Progenitor cell of endocrine pancreas (in vitro differentiated cells): ENCODE measurements around the gene WIPF3. TPM values are rescaled to one million over a fixed set of nuclear protein-coding genes. Genes with fewer than 3 reads are reported as not detected.

Experiments
- DNase-seq: peaks from one replicate; pipeline ENCODE4 v3.0.0; 2021; ENCODE audit warnings: low spot score; ENCODE audit not compliant: unreplicated experiment
- H3K27ac Mint-ChIP-seq: 2 replicates; pipeline ENCODE4 v1.8.0; 2021; ENCODE audit warnings: mild to moderate bottlenecking, moderate library complexity, mixed read lengths
- H3K27me3 Mint-ChIP-seq: 2 replicates; pipeline ENCODE4 v1.8.0; 2021; ENCODE audit warnings: mixed read lengths
- H3K36me3 Mint-ChIP-seq: 2 replicates; pipeline ENCODE4 v1.8.0; 2022; ENCODE audit warnings: mixed read lengths; ENCODE audit not compliant: insufficient read depth
- H3K4me1 Mint-ChIP-seq: 2 replicates; pipeline ENCODE4 v1.8.0; 2021; ENCODE audit warnings: low read depth, mixed read lengths
- H3K4me3 Mint-ChIP-seq: 2 replicates; pipeline ENCODE4 v1.8.0; 2021; ENCODE audit warnings: low read depth, mild to moderate bottlenecking, moderate library complexity, mixed read lengths
- H3K9me3 Mint-ChIP-seq: 2 replicates; pipeline ENCODE4 v1.8.0; 2021; ENCODE audit warnings: low read depth, mixed read lengths
- total RNA-seq: library from RNA; stranded (reverse); gene quantifications from 2 replicates; pipeline ENCODE4 v1.2.1, GENCODE V29; 2021
- TF ChIP-seq, protein P1 (sequence below): fragments of 200-600 bp; sonication (generic); IDR thresholded peaks from one replicate; pipeline ENCODE4 v1.5.0; 2021; ENCODE audit warnings: antibody characterized with exemption, mild to moderate bottlenecking; ENCODE audit not compliant: unreplicated experiment

Gene WIPF3
- total RNA-seq, 1 donor from 2014 or later = 8.9 TPM

DNA sequence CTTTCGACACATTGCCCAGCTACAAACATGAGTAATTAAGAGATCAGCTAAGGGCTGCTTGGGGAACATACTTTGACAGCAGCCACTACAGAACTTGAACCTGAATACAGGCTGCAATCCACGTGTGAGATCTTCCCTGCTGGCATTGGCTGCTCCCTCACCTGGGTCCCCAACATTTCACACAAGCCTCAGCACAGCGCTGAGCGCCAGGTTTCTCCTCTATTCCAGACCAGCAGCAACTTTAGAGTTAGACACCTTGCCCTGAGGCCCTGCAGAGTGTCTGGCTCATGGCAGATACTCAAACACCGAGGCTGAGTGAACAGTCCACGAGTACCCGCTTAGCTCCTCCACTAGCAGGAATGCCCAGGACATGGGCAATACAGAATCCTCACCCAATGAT is 1.3 kb upstream of the WIPF3 start:
- Mint-ChIP-seq H3K27me3 (peaks cover 51% of the 10 kb centered on the region), H3K4me1 (peaks cover 17% of the 10 kb centered on the region), H3K36me3 (no peaks in the 10 kb centered on the region), H3K27ac (no peak overlapping the region), H3K4me3 (peak overlapping the region; percentile 72), H3K9me3 (no peaks in the 10 kb centered on the region)
- no peak for DNase-seq
- TF ChIP-seq, protein P1, sequence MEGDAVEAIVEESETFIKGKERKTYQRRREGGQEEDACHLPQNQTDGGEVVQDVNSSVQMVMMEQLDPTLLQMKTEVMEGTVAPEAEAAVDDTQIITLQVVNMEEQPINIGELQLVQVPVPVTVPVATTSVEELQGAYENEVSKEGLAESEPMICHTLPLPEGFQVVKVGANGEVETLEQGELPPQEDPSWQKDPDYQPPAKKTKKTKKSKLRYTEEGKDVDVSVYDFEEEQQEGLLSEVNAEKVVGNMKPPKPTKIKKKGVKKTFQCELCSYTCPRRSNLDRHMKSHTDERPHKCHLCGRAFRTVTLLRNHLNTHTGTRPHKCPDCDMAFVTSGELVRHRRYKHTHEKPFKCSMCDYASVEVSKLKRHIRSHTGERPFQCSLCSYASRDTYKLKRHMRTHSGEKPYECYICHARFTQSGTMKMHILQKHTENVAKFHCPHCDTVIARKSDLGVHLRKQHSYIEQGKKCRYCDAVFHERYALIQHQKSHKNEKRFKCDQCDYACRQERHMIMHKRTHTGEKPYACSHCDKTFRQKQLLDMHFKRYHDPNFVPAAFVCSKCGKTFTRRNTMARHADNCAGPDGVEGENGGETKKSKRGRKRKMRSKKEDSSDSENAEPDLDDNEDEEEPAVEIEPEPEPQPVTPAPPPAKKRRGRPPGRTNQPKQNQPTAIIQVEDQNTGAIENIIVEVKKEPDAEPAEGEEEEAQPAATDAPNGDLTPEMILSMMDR = no peak

DNA sequence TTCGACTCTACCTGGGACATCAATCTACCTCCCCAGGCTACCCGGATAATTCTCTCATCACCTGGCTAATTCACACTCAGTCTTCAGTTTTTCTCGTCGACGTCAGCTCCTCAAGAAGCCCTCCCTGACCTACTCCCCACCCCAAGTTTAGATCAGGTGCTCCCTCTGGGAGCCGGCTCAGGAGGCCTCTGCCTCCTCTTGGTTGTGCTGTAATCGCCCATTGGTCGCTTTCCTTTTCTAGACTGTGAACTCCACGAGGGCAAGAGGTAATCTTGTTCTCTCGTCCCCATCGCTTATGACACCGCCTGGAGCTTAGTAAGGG is 461 bp upstream of the WIPF3 start:
- peaks cover 17% of the 10 kb centered on the region for H3K4me1 Mint-ChIP-seq
- H3K9me3 Mint-ChIP-seq = no peaks in the 10 kb centered on the region
- H3K27ac Mint-ChIP-seq = no peak overlapping the region

DNA sequence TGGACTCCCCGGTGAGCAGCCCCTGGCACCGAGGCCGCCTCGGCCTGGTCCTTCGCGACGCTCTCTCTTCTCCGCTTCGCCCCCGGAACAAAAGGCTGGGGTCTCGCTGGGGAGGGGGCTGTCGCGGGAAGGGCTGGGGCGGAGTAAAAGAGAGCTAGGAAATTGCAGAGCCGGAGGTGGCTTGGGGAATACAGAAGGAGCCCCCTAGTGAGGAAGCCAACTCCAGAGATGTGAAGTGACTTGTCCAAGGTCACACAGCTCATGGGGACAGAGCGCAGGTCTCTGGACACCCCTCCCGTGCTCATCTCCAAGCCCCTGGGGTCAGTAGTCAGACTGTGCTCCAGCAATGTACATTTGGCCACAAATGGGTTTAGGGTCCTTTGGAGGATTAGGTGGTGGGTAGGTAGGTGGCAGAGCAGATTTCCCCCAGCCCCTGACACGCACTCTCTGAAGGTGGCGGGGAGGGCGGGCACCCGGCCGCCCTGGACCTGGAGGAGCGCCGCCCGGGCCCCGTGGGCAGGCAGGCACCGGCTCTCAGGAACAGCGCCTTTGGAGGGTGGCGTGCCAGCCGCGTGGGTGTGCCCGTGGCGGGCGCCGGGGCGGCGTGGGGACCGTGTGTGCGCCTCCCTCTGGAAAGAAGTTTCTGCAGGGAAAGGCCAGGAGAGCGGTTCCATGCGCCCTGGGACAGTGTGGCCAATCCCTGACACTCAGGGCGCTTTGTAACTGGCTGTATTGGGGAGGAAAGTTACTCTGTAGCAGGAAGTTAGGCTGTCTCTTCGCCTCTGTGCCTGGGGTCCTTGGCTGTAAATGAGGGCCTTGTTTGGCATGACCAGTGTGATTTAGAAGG is 910 bp downstream of the WIPF3 start:
- peak overlapping the region; percentile 53 for H3K27ac Mint-ChIP-seq
- H3K27me3 Mint-ChIP-seq = peaks cover 41% of the 10 kb centered on the region
- peaks cover 17% of the 10 kb centered on the region for H3K4me1 Mint-ChIP-seq
- H3K36me3 Mint-ChIP-seq = no peaks in the 10 kb centered on the region
- TF ChIP-seq, protein P1 = peak; percentile 28
- no peaks in the 10 kb centered on the region for H3K9me3 Mint-ChIP-seq
- peak overlapping the region; percentile 81 for H3K4me3 Mint-ChIP-seq
- DNase-seq = peak; percentile 27

More for the DNA sequence above, 461 bp upstream of the WIPF3 start:
- H3K4me3 Mint-ChIP-seq = peak overlapping the region; percentile 72
- DNase-seq = no peak
- TF ChIP-seq, protein P1 = no peak
- H3K36me3 Mint-ChIP-seq = no peaks in the 10 kb centered on the region
- peaks cover 48% of the 10 kb centered on the region for H3K27me3 Mint-ChIP-seq

DNA sequence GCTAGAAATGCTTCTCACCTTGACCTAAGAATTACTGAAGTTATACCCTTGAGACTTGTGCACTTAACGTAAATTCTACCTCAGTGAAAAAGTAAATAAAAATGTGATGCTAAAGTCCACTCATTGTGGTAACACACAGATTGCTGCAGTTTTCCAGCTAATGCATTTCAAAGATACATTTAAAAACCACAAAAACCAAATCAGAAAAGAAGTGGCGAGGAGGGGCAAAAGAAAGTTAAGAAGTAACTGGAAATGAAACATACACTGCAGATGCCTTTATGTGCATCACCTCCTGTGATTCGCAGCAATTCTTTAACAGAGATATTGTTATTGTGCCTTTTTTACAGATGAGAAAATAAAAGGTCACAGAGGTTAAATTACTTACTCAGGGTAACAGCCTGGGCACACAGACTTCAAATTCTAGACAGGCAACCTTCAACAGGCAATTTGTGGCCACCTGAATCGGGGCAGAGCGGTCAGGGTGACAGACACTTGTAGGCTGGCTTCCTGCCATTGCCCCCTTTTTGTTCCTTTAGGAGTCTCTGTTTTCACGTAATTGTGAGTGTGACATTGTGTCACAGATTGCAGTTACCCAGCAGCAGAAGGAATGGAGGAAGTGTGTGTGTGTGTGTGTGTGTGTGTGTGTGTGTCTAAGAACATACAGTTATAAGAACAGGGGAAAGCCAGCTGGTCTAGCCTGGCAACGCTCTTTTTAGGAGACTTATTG is 1.9 kb downstream of the WIPF3 start:
- DNase-seq = no peak
- Mint-ChIP-seq H3K27me3 (peaks cover 32% of the 10 kb centered on the region), H3K27ac (no peak overlapping the region), H3K4me3 (peak overlapping the region; percentile 74), H3K36me3 (no peaks in the 10 kb centered on the region), H3K4me1 (peaks cover 17% of the 10 kb centered on the region), H3K9me3 (no peaks in the 10 kb centered on the region)
- TF ChIP-seq, protein P1 = no peak

DNA sequence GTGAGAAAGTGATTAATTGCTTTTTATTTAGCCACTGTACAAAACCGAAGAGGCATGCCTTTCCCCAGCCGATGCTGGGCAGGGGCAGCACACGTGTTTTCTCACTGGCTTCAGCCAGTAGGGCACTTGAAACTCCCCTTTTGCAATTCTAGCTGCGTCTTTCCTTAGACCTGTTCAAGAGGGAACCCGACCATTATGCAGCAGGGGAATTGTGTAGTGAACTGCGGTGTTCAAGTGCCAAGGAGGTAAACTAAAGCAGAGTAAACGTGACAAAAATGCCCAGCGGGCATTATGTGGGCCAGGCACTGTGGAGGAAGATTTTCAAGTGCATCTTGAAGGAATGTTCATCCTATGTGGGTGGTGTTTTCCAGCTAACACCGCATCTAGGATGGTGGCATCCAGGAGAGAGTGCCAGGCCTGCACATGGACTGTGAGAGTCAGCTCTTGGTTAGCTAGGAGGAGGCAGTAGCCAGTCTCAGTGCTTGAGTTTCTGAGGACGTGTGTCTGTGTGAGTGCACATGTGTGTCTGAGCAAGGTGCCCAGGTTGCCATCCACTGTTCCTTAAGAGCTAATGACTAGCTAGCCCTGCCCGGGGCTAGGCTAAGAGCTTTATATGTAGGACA is 3.3 kb downstream of the WIPF3 start:
- no peaks in the 10 kb centered on the region for H3K9me3 Mint-ChIP-seq
- no peak overlapping the region for H3K4me3 Mint-ChIP-seq
- peaks cover 24% of the 10 kb centered on the region for H3K27me3 Mint-ChIP-seq
- H3K27ac Mint-ChIP-seq = no peak overlapping the region
- peaks cover 17% of the 10 kb centered on the region for H3K4me1 Mint-ChIP-seq
- DNase-seq = no peak
- no peaks in the 10 kb centered on the region for H3K36me3 Mint-ChIP-seq
- TF ChIP-seq, protein P1 = no peak
